Ovary (tissue), 3 donors: ENCODE results near the gene SET.

Source experiments
- CTCF ChIP-seq, 3 donors: fragments of 450-650 bp in 2 of 3; fragments of 200-600 bp in 1 of 3; IDR thresholded peaks; one replicate each; pipeline versions ENCODE4 v1.5.1 to v1.8.0; 2016 to 2022; ENCODE audit warnings: antibody characterized with exemption in 3 of 3, mild to moderate bottlenecking in 1 of 3
- POLR2A ChIP-seq: fragments of 450-650 bp; IDR thresholded peaks from one replicate; pipeline ENCODE4 v1.6.1; 2017; ENCODE audit warnings: antibody characterized with exemption, mild to moderate bottlenecking, moderate library complexity
- donor health status: DM: no; HTN: no; CAD: no.

- TF ChIP-seq CTCF (IDR thresholded peaks at IDR 0.05) (no peak), POLR2A (no peak)
Observed at GRCh38 chr9:128654481-128654880, 34.5 kb upstream of the SET start.
